Stimulated activated CD8-positive, alpha-beta memory T cell treated with anti-CD3 and anti-CD28 coated beads, Interleukin-15, amount 100 ng/mL, for 1 hour (primary cell): ENCODE data around the gene ISL1.

Experiments
- DNase-seq: peaks from one replicate; pipeline ENCODE4 v3.0.0-alpha.2; 2020; ENCODE audit warnings: low read depth

Gene ISL1

GRCh38 chr5:51383131-51384121 lies at the start of gene ISL1:
Gene ISL1 (plus strand): TSS chr5:51383448. CDS start chr5:51383672, 224 bp downstream.
- no peak for DNase-seq

- no peak for DNase-seq
Observed at GRCh38 chr5:51336878-51337277, 46.4 kb upstream of the ISL1 start.

- no peak for DNase-seq
Observed at GRCh38 chr5:51345106-51345505, 38.1 kb upstream of the ISL1 start.

- DNase-seq = no peak
Observed at GRCh38 chr5:51347157-51347556, 36.1 kb upstream of the ISL1 start.

GRCh38 chr5:51347704-51348103 lies 35.5 kb upstream of the ISL1 start:
- DNase-seq = no peak

- no peak for DNase-seq
Observed at GRCh38 chr5:51371052-51371451, 12.2 kb upstream of the ISL1 start.

- DNase-seq = no peak
Observed at GRCh38 chr5:51373880-51374523, 9.2 kb upstream of the ISL1 start.

- no peak for DNase-seq
Observed at GRCh38 chr5:51375084-51375483, 8.2 kb upstream of the ISL1 start.

GRCh38 chr5:51376509-51376908 lies 6.7 kb upstream of the ISL1 start:
- no peak for DNase-seq

- no peak for DNase-seq
Observed at GRCh38 chr5:51377151-51378060, 5.8 kb upstream of the ISL1 start.

- DNase-seq = no peak
Observed at GRCh38 chr5:51378061-51378409, 5.2 kb upstream of the ISL1 start.

GRCh38 chr5:51378448-51379330 lies 4.6 kb upstream of the ISL1 start:
- no peak for DNase-seq

GRCh38 chr5:51379331-51379700 lies 3.9 kb upstream of the ISL1 start:
- DNase-seq = no peak

GRCh38 chr5:51380603-51381207 lies 2.5 kb upstream of the ISL1 start:
- no peak for DNase-seq

GRCh38 chr5:51381761-51382474 lies 1.3 kb upstream of the ISL1 start:
- DNase-seq = no peak

- no peak for DNase-seq
Observed at GRCh38 chr5:51382521-51383130, 622 bp upstream of the ISL1 start.

- no peak for DNase-seq
Observed at GRCh38 chr5:51384281-51384840, 1.1 kb downstream of the ISL1 start.

GRCh38 chr5:51385216-51385615 lies 2.0 kb downstream of the ISL1 start:
- DNase-seq = no peak
